K562 (cell line): ENCODE measurements around the gene RNF138. TPM values are rescaled to one million over a fixed set of nuclear protein-coding genes. Genes with fewer than 3 reads are reported as not detected.

ENCODE experiments used
- ARID3B ChIP-seq: fragments of 250-450 bp; sonication (Bioruptor Pico); IDR thresholded peaks from 2 replicates; pipeline ENCODE4 v1.4.0; 2020; ENCODE audit warnings: borderline replicate concordance
- ATF1 ChIP-seq, 2 experiments: fragments of 450-650 bp in 1 of 2; IDR thresholded peaks; 2 replicates each; pipeline ENCODE4 v1.6.1; 2016; ENCODE audit warnings: missing compliant biosample characterization in 1 of 2, missing genetic modification characterization in 1 of 2
- BRF1 ChIP-seq: IDR thresholded peaks from 3 replicates; pipeline ENCODE4 v1.6.1; 2011; ENCODE audit warnings: borderline replicate concordance, mild to moderate bottlenecking; ENCODE audit not compliant: insufficient read length; ENCODE audit errors: extremely low read depth
- CBFA2T2 ChIP-seq: fragments of 450-650 bp; conservative IDR thresholded peaks from 2 replicates; pipeline ENCODE4 v1.6.1; 2017; ENCODE audit warnings: mild to moderate bottlenecking
- CBX2 ChIP-seq: fragments of 200-600 bp; sonication (generic); IDR thresholded peaks from one replicate; pipeline ENCODE4 v1.6.1; 2012; ENCODE audit warnings: mild to moderate bottlenecking, low read length, inconsistent platforms; ENCODE audit not compliant: insufficient read depth, poor library complexity, severe bottlenecking
- CHD1 ChIP-seq: fragments of 200-600 bp; sonication (generic); IDR thresholded peaks from one replicate; pipeline ENCODE4 v1.6.1; 2012; ENCODE audit warnings: mild to moderate bottlenecking, moderate library complexity, low read length, inconsistent platforms
- ELK3 ChIP-seq: fragments of 450-650 bp; formaldehyde crosslinking; IDR thresholded peaks from 2 replicates; pipeline ENCODE4 v1.4.0; 2020; ENCODE audit warnings: mild to moderate bottlenecking
- HES1 ChIP-seq: fragments of 450-650 bp; IDR thresholded peaks from 2 replicates; pipeline ENCODE4 v1.6.1; 2016; ENCODE audit warnings: low read depth, mild to moderate bottlenecking, moderate library complexity
- JUNB ChIP-seq: fragments of 450-650 bp; formaldehyde crosslinking; conservative IDR thresholded peaks from 2 replicates; pipeline ENCODE4 v1.4.0; 2020; ENCODE audit warnings: mild to moderate bottlenecking
- NCOA2 ChIP-seq, 2 experiments: fragments of 450-650 bp; IDR thresholded peaks; 2 replicates each; pipeline ENCODE4 v1.6.1; 2018; ENCODE audit warnings: mild to moderate bottlenecking in 2 of 2, moderate library complexity in 1 of 2; ENCODE audit not compliant: partially characterized antibody in 2 of 2
- PHTF2 ChIP-seq: fragments of 250-450 bp; sonication (Bioruptor Pico); IDR thresholded peaks from 2 replicates; pipeline ENCODE4 v1.5.0; 2021; ENCODE audit warnings: mild to moderate bottlenecking
- PURB ChIP-seq: sonication (generic); formaldehyde crosslinking; IDR thresholded peaks from 2 replicates; pipeline ENCODE4 v1.9.0; 2021; ENCODE audit warnings: low read depth, mild to moderate bottlenecking, missing genetic modification reagents
- RBM34 ChIP-seq: fragments of 200-400 bp; formaldehyde crosslinking; IDR thresholded peaks from 2 replicates; pipeline ENCODE4 v1.6.1; 2018; ENCODE audit warnings: low read length, borderline replicate concordance; ENCODE audit not compliant: insufficient read depth
- RCOR1 ChIP-seq, 2 experiments: IDR thresholded peaks; 2 replicates each; pipeline ENCODE4 v1.6.1; 2012; ENCODE audit warnings: low read depth in 2 of 2, low read length in 2 of 2, borderline replicate concordance in 1 of 2, improper control_type of control experiment in 1 of 2
- SMAD1 ChIP-seq: fragments of 150-350 bp; IDR thresholded peaks from 2 replicates; pipeline ENCODE4 v1.6.1; 2014; ENCODE audit warnings: low read length, low read depth; ENCODE audit not compliant: partially characterized antibody
- SMAD3 ChIP-seq: fragments of 450-650 bp; formaldehyde crosslinking; conservative IDR thresholded peaks from 2 replicates; pipeline ENCODE4 v1.4.0; 2020; ENCODE audit warnings: mild to moderate bottlenecking
- STAT5B ChIP-seq: fragments of 250-450 bp; sonication (Bioruptor Pico); IDR thresholded peaks from 2 replicates; pipeline ENCODE4 v1.8.0; 2021; ENCODE audit warnings: mild to moderate bottlenecking, inconsistent platforms
- THAP7 ChIP-seq: fragments of 250-450 bp; sonication (Bioruptor Pico); IDR thresholded peaks from 2 replicates; pipeline ENCODE4 v1.5.0; 2021
- ZBTB9 ChIP-seq: fragments of 450-650 bp; formaldehyde crosslinking; IDR thresholded peaks from 2 replicates; pipeline ENCODE4 v1.4.0; 2020; ENCODE audit warnings: mild to moderate bottlenecking, moderate library complexity
- ZNF140 ChIP-seq: fragments of 250-450 bp; sonication (Bioruptor Pico); IDR thresholded peaks from 2 replicates; pipeline ENCODE4 v1.8.0; 2021; ENCODE audit warnings: moderate library complexity, mild to moderate bottlenecking, inconsistent platforms
- ZNF655 ChIP-seq: fragments of 250-450 bp; sonication (Bioruptor Pico); IDR thresholded peaks from 2 replicates; pipeline ENCODE4 v1.5.0; 2021
- ZNF766 ChIP-seq: fragments of 200-800 bp; sonication (Bioruptor generic); conservative IDR thresholded peaks from 2 replicates; pipeline ENCODE4 v1.6.1; 2016; ENCODE audit warnings: missing genetic modification characterization, missing compliant biosample characterization
- polyA plus RNA-seq, 8 experiments: library from polyadenylated mRNA; depleted of rRNA in 4 of 8; stranded (reverse) in 5 of 8; unstranded in 3 of 8; fragments of >200 nt; fragmentation: Nextera tagmentation in 2 of 8; fragmentation: Illumina TruSeq in 1 of 8; extraction: Ambion mirVana in 2 of 8; extraction: Trizol in 1 of 8; gene quantifications; 2 replicates each; pipeline versions ENCODE4 v1.2.1 to v1.2.3, GENCODE V29; 2011 to 2014; ENCODE audit warnings: inconsistent platforms in 1 of 8, missing spikeins in 1 of 8
- total RNA-seq, 7 experiments: library from RNA; depleted of rRNA in 6 of 7; stranded (reverse); fragments of >200 nt in 6 of 7; fragmentation: Illumina TruSeq in 2 of 7; extraction: Trizol in 2 of 7; gene quantifications; 2 replicates each; pipeline versions ENCODE4 v1.2.1 to v1.2.3, GENCODE V29; 2011 to 2021; ENCODE audit warnings: low replicate concordance in 1 of 7

The RNF138 gene
- total and polyA plus RNA-seq, 9 of the 15 experiments (the other 6 are each of a cell fraction or from before 2014, with no cell fraction given) = 47.6 to 100 (median 62.5) TPM

- TF ChIP-seq ZBTB9 (CRISPR knock-in tag) (no peak), PURB (CRISPR knock-in tag) (no peak), CHD1 (no peak), ZNF655 (CRISPR knock-in tag) (no peak), JUNB (CRISPR knock-in tag) (no peak), ZNF766 (CRISPR knock-in tag) (no peak), ATF1 (CRISPR knock-in tag; IDR thresholded peaks at IDR 0.05) (no peak), ATF1 (tag; IDR thresholded peaks at IDR 0.05) (no peak), RBM34 (no peak), BRF1 (no peak), RCOR1 (IDR thresholded peaks at IDR 0.05; ENCODE audit: borderline replicate concordance in 1 of 2, low read depth in 2 of 2, low read length in 2 of 2) (peak in 1 of 2 experiments; percentile 28; a peak in 1 of 4 replicates), THAP7 (CRISPR knock-in tag) (no peak), ARID3B (CRISPR knock-in tag) (no peak), SMAD3 (CRISPR knock-in tag) (no peak), HES1 (no peak), SMAD1 (no peak), ZNF140 (CRISPR knock-in tag) (no peak), STAT5B (CRISPR knock-in tag) (no peak), CBX2 (no peak), ELK3 (CRISPR knock-in tag) (no peak), CBFA2T2 (peak; percentile 47; the same call in 1 of the 2 replicates), PHTF2 (no peak), NCOA2 (IDR thresholded peaks at IDR 0.05; ENCODE audit: partially characterized antibody in 2 of 2) (no peak)
These were observed 46.8 kb downstream of the RNF138 start (continued) for GRCh38 chr18:32138332-32138982.
